ENCODE results near the gene COMT. TPM values are rescaled to one million over a fixed set of nuclear protein-coding genes. Genes with fewer than 3 reads are reported as not detected.
A peak's percentile ranks its signal among the peaks of the same experiment; 100 is the strongest.

The COMT gene
- total and polyA plus RNA-seq, 2 experiments from 2014 or later: 490 to 508 TPM

DNA sequence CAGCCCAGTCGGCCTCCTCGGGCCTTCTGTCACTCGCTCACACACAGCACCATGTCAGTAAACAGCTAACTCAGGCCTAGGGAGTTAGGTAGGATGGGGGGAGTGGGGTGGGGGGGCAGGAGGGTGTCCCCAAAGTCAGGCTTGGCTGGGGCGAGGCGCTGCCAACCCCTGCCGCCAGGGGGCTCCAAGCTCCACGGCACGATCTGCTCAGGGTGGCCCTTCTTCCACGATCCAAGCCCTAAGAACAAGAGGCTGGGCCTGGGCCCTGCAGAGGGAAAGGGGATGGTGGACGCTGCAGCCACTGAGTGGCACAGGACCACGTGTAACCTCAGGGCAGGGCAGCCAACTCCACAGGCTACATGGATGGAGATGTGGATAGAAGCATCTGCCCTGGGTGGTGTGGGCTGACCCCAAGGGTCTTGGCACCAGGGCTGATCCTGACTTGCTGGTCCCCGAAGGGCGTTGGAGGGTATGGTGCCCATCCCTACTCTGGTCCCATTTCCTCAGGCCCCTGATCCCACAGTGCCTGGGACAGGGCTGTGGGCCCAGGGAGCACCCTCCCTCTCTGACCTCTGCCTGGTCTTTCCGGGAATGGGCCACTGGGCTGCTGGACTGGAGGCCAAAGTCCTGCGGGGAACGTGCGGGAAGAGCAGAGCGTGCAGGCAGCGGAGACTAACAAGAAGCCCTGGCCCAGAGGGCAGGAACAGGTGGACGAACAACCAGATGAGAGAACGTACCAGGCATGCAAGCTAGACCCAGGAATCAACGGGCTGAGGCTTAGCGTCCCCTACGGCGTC lies 29.1 kb downstream of the COMT start:
- Histone ChIP-seq H3K9me2 (ENCODE audit: insufficient read depth) (no peaks in the 10 kb centered on the region), H3K4me1 (ENCODE audit: insufficient read depth) (no peaks in the 10 kb centered on the region), H3K27ac (no peak overlapping the region), H3K9me3 (ENCODE audit: low read depth) (no peaks in the 10 kb centered on the region), H3K36me3 (ENCODE audit: low read depth) (no peaks in the 10 kb centered on the region; the same call in 1 of the 2 replicates), H3K27me3 (replicated peaks; ENCODE audit: insufficient read depth) (no peaks in the 10 kb centered on the region), H3K79me2 (ENCODE audit: insufficient read depth) (no peaks in the 10 kb centered on the region), H3F3A (ENCODE audit: insufficient read depth) (no peaks in the 10 kb centered on the region), H4K20me1 (ENCODE audit: insufficient read depth) (no peaks in the 10 kb centered on the region), H2AFZ (no peak overlapping the region), H3K4me2 (ENCODE audit: unreplicated experiment) (no peak overlapping the region), H3K4me3 (no peak overlapping the region), H3K9ac (no peak overlapping the region)
- TF ChIP-seq EZH2phosphoT487 (IDR thresholded peaks at IDR 0.05; ENCODE audit: insufficient read depth, low read depth): no peak
- no peak for TF ChIP-seq EZH2 (IDR thresholded peaks at IDR 0.05; ENCODE audit: insufficient read depth, poor library complexity, severe bottlenecking)
- 57 to 74% methylated on average over 19 to 25 of the region's 25 CpGs for WGBS, 2 experiments (ENCODE audit: low coverage in 1 of 2, low lambda C conversion rate in 2 of 2, missing lambda C conversion rate in 2 of 2)
- in situ Hi-C loops (cut with MboI): no loop called here
- DNase-seq: peak; percentile 68

DNA sequence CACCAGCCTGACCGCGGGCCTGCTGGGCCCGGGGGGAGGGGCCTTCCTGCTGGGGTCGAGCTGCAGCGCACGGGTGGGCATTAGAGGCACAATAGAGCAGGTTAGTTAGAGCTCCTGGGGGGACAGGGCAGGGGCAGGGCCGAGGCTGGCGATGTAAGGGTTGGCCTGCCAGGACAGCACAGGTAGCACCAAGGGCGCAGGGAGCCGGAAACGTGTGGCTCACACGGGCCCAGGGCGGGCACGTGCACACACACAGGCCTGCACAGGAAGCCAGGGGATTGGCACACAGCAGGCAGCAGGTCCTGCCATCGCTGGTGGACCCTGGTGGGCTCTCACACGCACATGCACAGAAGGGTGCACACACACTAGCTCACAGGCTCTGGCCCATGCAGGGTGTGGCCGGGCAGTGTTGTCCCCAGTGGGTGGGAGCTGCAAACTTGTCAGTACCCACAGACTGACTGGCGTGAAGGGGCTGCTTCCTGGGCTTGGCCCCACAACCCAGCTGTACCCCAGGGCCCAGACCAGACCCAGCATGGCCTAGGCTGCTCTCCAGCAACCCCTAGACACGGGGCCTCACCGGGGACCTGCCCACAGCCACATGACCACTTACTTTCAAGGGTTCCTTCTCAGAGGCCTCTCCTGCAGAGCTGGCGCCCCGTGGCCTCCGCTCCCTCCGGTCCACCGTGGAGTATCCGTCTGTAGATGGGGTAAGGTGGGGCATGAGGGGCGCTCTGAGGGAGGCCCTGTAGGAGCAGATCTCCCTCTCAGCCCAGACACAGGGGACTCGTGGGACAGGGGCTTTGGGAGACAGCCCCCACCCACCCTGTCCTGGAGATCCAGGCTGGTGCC lies 29.9 kb downstream of the COMT start:
- no peak overlapping the region for H3K4me3 ChIP-seq
- WGBS, 2 experiments (ENCODE audit: low coverage in 1 of 2, low lambda C conversion rate in 2 of 2, missing lambda C conversion rate in 2 of 2): 64 to 65% methylated on average over 24 to 28 of the region's 28 CpGs
- in situ Hi-C loops (cut with MboI): no loop called here
- H3F3A ChIP-seq (ENCODE audit: insufficient read depth): no peaks in the 10 kb centered on the region
- no peak overlapping the region for H3K4me2 ChIP-seq (ENCODE audit: unreplicated experiment)
- H3K36me3 ChIP-seq (ENCODE audit: low read depth): no peaks in the 10 kb centered on the region; the same call in 1 of the 2 replicates
- no peak overlapping the region for H3K9ac ChIP-seq
- no peaks in the 10 kb centered on the region for H3K27me3 ChIP-seq (replicated peaks; ENCODE audit: insufficient read depth)
- no peaks in the 10 kb centered on the region for H4K20me1 ChIP-seq (ENCODE audit: insufficient read depth)
- DNase-seq: no peak
- H3K4me1 ChIP-seq (ENCODE audit: insufficient read depth): no peaks in the 10 kb centered on the region
- H2AFZ ChIP-seq: no peak overlapping the region
- H3K9me3 ChIP-seq (ENCODE audit: low read depth): no peaks in the 10 kb centered on the region
- H3K27ac ChIP-seq: no peak overlapping the region
- no peaks in the 10 kb centered on the region for H3K9me2 ChIP-seq (ENCODE audit: insufficient read depth)
- H3K79me2 ChIP-seq (ENCODE audit: insufficient read depth): no peaks in the 10 kb centered on the region
- TF ChIP-seq EZH2phosphoT487 (IDR thresholded peaks at IDR 0.05; ENCODE audit: insufficient read depth, low read depth) (no peak), EZH2 (IDR thresholded peaks at IDR 0.05; ENCODE audit: insufficient read depth, poor library complexity, severe bottlenecking) (no peak)

DNA sequence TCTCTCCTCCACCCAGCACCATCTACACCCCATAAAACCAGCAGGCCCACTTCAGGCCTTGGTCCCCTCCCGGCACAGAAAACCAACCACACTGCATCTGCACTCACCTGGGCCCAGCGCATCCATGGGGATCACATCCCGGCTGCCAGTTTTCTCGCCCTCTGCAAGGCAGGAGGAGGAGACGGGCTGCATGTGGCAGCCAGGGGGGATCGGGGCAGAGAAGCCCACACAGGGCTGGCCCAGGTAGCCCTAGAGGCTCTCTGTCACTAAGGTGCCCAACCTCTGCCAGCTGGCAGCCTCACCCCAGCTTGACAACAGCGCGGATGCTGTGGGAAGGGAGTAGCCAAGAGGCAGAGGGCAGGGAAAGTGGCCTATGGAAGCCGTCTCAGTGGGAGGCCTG lies 30.7 kb downstream of the COMT start:
- Histone ChIP-seq H3F3A (ENCODE audit: insufficient read depth) (no peaks in the 10 kb centered on the region), H3K9me2 (ENCODE audit: insufficient read depth) (no peaks in the 10 kb centered on the region), H3K27ac (no peak overlapping the region), H3K4me2 (ENCODE audit: unreplicated experiment) (no peak overlapping the region), H4K20me1 (ENCODE audit: insufficient read depth) (no peaks in the 10 kb centered on the region), H3K27me3 (replicated peaks; ENCODE audit: insufficient read depth) (no peaks in the 10 kb centered on the region), H3K9me3 (ENCODE audit: low read depth) (no peaks in the 10 kb centered on the region), H3K36me3 (ENCODE audit: low read depth) (no peaks in the 10 kb centered on the region), H3K4me1 (ENCODE audit: insufficient read depth) (no peaks in the 10 kb centered on the region), H3K4me3 (no peak overlapping the region), H3K79me2 (ENCODE audit: insufficient read depth) (no peaks in the 10 kb centered on the region), H3K9ac (no peak overlapping the region), H2AFZ (no peak overlapping the region)
- TF ChIP-seq EZH2phosphoT487 (IDR thresholded peaks at IDR 0.05; ENCODE audit: insufficient read depth, low read depth): no peak
- no peak for TF ChIP-seq EZH2 (IDR thresholded peaks at IDR 0.05; ENCODE audit: insufficient read depth, poor library complexity, severe bottlenecking)
- in situ Hi-C loops (cut with MboI): no loop called here
- WGBS, 2 experiments (ENCODE audit: low coverage in 1 of 2, low lambda C conversion rate in 2 of 2, missing lambda C conversion rate in 2 of 2): 81 to 82% methylated on average over 9 of the region's 9 CpGs
- no peak for DNase-seq

DNA sequence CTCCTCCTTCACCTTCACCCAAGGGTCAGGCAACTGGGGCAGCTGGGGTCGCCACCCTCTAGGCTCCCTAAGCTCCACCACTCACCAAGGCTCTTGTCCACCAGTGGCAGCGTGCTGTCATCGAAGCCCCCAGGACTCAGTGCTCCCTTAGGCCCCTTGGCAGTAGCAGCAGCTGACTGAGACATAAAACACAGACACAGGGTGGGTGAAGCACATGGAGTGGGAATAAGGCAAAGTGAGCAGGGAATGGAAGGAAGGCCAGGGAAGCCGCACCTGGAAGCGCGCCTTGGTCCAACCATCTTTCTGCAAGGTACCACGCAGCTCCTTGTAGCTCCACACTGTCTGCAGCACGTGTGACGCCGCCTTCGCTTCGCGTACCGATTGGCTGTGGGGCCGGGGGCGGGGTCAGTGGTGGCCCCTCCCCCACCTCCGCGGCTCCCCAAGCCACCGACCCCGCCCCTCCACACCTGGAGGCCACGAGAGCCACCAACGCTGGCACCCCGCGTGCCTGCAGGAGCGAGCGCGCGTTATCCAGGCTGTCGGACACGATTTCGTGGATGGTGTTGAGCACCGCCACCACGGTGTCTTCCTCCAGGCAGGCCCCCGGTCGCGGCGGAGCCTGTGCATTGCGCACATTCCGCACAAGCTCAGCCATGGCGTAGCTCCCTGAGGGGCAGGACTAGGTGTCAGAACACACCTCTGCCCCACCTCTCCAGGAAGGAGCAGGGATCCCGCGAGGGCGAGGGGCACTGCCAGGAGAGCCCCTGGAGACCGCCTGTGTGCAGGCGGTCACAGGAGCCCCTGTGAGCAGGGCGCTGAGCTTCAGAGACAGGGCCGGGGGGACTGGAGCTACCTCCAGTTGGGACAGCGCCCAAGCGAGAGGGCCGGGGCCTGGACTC lies 31.3 kb downstream of the COMT start:
- Histone ChIP-seq H2AFZ (no peak overlapping the region), H3K9me2 (ENCODE audit: insufficient read depth) (no peaks in the 10 kb centered on the region), H3K9ac (no peak overlapping the region), H3K79me2 (ENCODE audit: insufficient read depth) (no peaks in the 10 kb centered on the region), H3K27ac (no peak overlapping the region), H3K9me3 (ENCODE audit: low read depth) (no peaks in the 10 kb centered on the region), H3K36me3 (ENCODE audit: low read depth) (no peaks in the 10 kb centered on the region), H3K27me3 (replicated peaks; ENCODE audit: insufficient read depth) (no peaks in the 10 kb centered on the region), H3K4me1 (ENCODE audit: insufficient read depth) (no peaks in the 10 kb centered on the region), H3F3A (ENCODE audit: insufficient read depth) (no peaks in the 10 kb centered on the region), H3K4me2 (ENCODE audit: unreplicated experiment) (no peak overlapping the region), H3K4me3 (no peak overlapping the region), H4K20me1 (ENCODE audit: insufficient read depth) (no peaks in the 10 kb centered on the region)
- in situ Hi-C loops (cut with MboI): no loop called here
- no peak for TF ChIP-seq EZH2 (IDR thresholded peaks at IDR 0.05; ENCODE audit: insufficient read depth, poor library complexity, severe bottlenecking)
- TF ChIP-seq EZH2phosphoT487 (IDR thresholded peaks at IDR 0.05; ENCODE audit: insufficient read depth, low read depth): no peak
- 90 to 96% methylated on average over 20 to 50 of the region's 50 CpGs for WGBS, 2 experiments (ENCODE audit: low coverage in 1 of 2, low lambda C conversion rate in 2 of 2, missing lambda C conversion rate in 2 of 2)
- no peak for DNase-seq
